NCI-H187 (cell line): ENCODE results near the gene NTRK3.

ENCODE experiments used
- DNase-seq, 2 experiments: peaks; one replicate each; lab custom pipeline; 2025; lab: John Stamatoyannopoulos, UW

NTRK3 gene

GRCh38 chr15:88256279-88257230, at the start of gene NTRK3:
Gene NTRK3, minus strand, starts transcription at chr15:88256739. Its CDS starts 586 bp downstream, at chr15:88256153.
- no peak for DNase-seq

GRCh38 chr15:88303395-88303794, 46.9 kb upstream of the NTRK3 start:
- no peak for DNase-seq

- DNase-seq: no peak
Observed at GRCh38 chr15:88302373-88302772, 45.8 kb upstream of the NTRK3 start.

GRCh38 chr15:88301311-88301710, 44.8 kb upstream of the NTRK3 start:
- DNase-seq: no peak

- no peak for DNase-seq
Observed at GRCh38 chr15:88300861-88301260, 44.3 kb upstream of the NTRK3 start.

GRCh38 chr15:88300089-88300488, 43.5 kb upstream of the NTRK3 start:
- DNase-seq: no peak

GRCh38 chr15:88299497-88299896, 43.0 kb upstream of the NTRK3 start:
- DNase-seq: no peak

- no peak for DNase-seq
Observed at GRCh38 chr15:88288661-88289060, 32.1 kb upstream of the NTRK3 start.

- DNase-seq: no peak
Observed at GRCh38 chr15:88288206-88288605, 31.7 kb upstream of the NTRK3 start.

- no peak for DNase-seq
Observed at GRCh38 chr15:88284318-88284998, 27.9 kb upstream of the NTRK3 start.

- no peak for DNase-seq
Observed at GRCh38 chr15:88282614-88283013, 26.1 kb upstream of the NTRK3 start.

- no peak for DNase-seq
Observed at GRCh38 chr15:88276821-88277410, 20.4 kb upstream of the NTRK3 start.

- DNase-seq: no peak
Observed at GRCh38 chr15:88275804-88276203, 19.3 kb upstream of the NTRK3 start.

GRCh38 chr15:88274553-88275460, 18.3 kb upstream of the NTRK3 start:
- DNase-seq: peak in 1 of 2 experiments; percentile 12

- no peak for DNase-seq
Observed at GRCh38 chr15:88272421-88272820, 15.9 kb upstream of the NTRK3 start.

- DNase-seq: no peak
Observed at GRCh38 chr15:88269356-88270062, 13.0 kb upstream of the NTRK3 start.

GRCh38 chr15:88267720-88268119, 11.2 kb upstream of the NTRK3 start:
- DNase-seq: no peak

GRCh38 chr15:88266170-88266569, 9.6 kb upstream of the NTRK3 start:
- DNase-seq: no peak

- no peak for DNase-seq
Observed at GRCh38 chr15:88264622-88265021, 8.1 kb upstream of the NTRK3 start.

- DNase-seq: no peak
Observed at GRCh38 chr15:88262064-88262463, 5.5 kb upstream of the NTRK3 start.

GRCh38 chr15:88258093-88258641, 1.6 kb upstream of the NTRK3 start:
- peak in 1 of 2 experiments; percentile 19 for DNase-seq
